WERI-Rb-1 (cell line): ENCODE results near the gene RALB.

Experiments used
- DNase-seq: peaks from one replicate; pipeline ENCODE4 v3.0.0-alpha.2; 2020
- H3K27ac ChIP-seq: fragments of 250-450 bp; sonication (Bioruptor Pico); 2 replicates; pipeline ENCODE4 v1.5.1; 2020; ENCODE audit warnings: mild to moderate bottlenecking, moderate library complexity
- H3K27me3 ChIP-seq: fragments of 250-450 bp; sonication (Bioruptor Pico); 2 replicates; pipeline ENCODE4 v1.5.1; 2021; ENCODE audit warnings: mild to moderate bottlenecking, low read depth, moderate library complexity; ENCODE audit not compliant: insufficient read depth, severe bottlenecking
- H3K36me3 ChIP-seq: fragments of 250-450 bp; sonication (Bioruptor Pico); 2 replicates; pipeline ENCODE4 v1.5.1; 2020; ENCODE audit warnings: mild to moderate bottlenecking, moderate library complexity
- H3K4me3 ChIP-seq: 2 replicates; pipeline ENCODE4 v1.5.1; 2011; ENCODE audit warnings: low read depth, mild to moderate bottlenecking, control low read depth, low read length
- H3K9me3 ChIP-seq: fragments of 250-450 bp; sonication (Bioruptor Pico); 2 replicates; pipeline ENCODE4 v1.5.1; 2021; ENCODE audit warnings: mild to moderate bottlenecking, moderate library complexity; ENCODE audit not compliant: severe bottlenecking
- TF ChIP-seq, protein P1 (sequence below): IDR thresholded peaks from 2 replicates; pipeline ENCODE4 v1.5.1; 2011; ENCODE audit warnings: low read depth, mild to moderate bottlenecking, control low read depth, inconsistent platforms, low read length

RALB gene

DNA sequence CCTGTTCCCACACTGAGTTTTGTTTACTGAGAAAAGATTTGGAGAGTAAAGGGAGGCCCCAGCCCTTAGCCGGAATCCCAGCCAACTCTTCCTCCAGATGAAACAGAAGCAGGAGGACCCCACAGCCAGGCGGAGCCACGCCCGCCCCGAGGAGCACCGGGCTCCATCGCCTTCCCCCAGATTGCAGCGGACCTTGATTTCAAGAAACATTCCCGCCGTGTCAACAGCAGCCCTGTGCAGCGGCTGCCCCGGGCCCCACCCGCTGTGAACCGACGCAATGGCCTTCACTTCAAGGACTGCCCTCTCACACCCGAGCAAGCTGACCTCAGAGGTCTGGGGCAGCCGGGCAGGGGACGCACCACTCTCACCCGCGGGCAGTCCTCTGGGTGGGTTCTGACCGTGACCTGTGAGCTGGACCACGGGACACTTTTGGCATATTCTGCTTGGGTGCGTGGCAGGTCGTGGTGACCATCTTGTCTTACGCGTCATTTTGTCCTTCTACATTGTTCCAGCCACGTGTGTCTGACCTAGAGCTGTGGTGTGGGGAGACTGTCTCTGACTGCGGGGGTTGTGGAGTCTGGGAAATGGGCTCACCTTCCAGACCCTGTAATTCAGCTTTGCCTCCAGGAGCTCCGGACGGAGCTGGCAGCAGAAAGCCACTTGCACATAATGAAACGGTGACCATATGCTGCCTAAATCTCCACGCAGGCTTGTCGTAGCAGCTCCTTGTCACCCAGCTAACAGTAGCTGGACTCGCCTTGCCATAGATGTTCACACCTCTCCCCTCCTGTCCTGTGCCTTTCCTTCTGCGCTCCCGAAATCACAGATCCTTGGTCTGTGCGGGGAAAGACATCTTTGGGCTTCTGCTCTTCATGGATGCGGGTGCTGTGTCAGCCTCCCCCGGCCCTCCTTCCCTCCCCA, 61.3 kb downstream of the RALB start:
- no peaks in the 10 kb centered on the region for H3K36me3 ChIP-seq
- TF ChIP-seq, protein P1, sequence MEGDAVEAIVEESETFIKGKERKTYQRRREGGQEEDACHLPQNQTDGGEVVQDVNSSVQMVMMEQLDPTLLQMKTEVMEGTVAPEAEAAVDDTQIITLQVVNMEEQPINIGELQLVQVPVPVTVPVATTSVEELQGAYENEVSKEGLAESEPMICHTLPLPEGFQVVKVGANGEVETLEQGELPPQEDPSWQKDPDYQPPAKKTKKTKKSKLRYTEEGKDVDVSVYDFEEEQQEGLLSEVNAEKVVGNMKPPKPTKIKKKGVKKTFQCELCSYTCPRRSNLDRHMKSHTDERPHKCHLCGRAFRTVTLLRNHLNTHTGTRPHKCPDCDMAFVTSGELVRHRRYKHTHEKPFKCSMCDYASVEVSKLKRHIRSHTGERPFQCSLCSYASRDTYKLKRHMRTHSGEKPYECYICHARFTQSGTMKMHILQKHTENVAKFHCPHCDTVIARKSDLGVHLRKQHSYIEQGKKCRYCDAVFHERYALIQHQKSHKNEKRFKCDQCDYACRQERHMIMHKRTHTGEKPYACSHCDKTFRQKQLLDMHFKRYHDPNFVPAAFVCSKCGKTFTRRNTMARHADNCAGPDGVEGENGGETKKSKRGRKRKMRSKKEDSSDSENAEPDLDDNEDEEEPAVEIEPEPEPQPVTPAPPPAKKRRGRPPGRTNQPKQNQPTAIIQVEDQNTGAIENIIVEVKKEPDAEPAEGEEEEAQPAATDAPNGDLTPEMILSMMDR: no peak
- peak overlapping the region; percentile 21 for H3K27ac ChIP-seq
- no peak overlapping the region for H3K4me3 ChIP-seq
- no peaks in the 10 kb centered on the region for H3K27me3 ChIP-seq
- DNase-seq: peak; percentile 52
- H3K9me3 ChIP-seq: no peaks in the 10 kb centered on the region

DNA sequence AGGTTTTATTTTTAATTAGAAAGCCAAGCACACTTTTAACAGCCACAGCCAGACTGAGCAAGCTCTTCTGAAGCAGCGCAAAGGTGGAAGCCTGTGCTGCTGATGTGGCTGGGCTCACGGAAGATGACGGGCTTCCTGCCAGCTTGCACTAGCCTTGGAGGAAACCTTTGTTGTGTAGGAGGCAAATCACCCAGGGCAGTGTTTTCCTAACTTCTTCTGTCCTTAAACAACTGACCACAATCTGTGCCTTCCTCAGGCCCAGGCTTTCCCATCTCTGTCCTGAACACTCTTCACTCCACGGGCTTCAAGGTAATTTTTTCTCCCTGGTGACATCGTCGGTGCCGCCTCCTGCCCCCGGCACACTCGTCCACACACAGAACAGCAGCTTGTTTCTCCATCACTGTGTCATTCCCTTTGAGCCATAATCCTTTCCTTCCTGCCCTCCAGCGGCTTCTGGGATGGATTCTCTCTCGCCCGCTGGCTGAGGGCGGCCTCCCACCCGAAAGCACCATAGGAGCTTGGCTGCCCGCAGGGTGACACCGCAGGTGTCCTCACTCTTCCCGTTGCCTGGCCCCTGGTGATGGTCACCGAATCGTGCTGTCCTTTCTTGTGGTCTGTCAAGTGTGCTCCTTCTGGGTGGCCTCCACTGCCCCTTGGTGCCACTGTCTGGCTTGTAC, 62.2 kb downstream of the RALB start:
- no peaks in the 10 kb centered on the region for H3K9me3 ChIP-seq
- no peaks in the 10 kb centered on the region for H3K27me3 ChIP-seq
- H3K27ac ChIP-seq: peak overlapping the region; percentile 21; the same call in 1 of the 2 replicates
- no peaks in the 10 kb centered on the region for H3K36me3 ChIP-seq
- no peak overlapping the region for H3K4me3 ChIP-seq
- TF ChIP-seq, protein P1: no peak
- no peak for DNase-seq

DNA sequence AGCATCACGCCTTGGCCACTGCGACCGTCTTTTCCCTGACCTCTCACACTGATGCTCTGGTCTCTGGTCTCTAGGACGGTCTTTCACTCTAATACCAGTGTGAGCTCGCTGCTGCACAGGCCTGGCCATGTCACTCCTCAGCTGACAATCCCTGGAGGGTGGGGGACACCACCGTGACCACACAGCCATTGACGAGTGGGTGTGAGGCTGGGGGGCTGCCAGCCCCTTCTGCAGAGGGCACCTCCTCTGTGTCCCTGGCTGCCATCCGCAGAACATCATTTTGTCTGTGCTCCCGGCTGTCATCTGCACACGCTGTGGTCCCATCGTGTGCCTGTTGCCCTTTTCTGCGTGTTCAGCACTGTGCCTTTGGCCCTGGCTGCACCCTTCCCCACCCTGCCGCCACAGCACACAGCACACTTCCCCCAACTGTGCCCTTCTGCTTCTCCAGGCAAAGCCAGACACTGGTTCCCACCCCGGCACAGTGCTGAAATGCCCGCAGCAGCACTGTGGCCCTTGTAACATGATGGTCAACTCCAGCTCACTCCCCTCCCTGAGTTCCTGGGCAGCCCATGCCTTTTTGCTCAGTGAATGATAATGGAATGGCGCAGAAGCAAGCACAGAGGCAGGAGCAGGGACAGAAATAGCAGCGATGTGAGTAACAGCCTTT, 62.8 kb downstream of the RALB start:
- Histone ChIP-seq H3K9me3 (no peaks in the 10 kb centered on the region), H3K36me3 (no peaks in the 10 kb centered on the region), H3K27ac (no peak overlapping the region), H3K27me3 (no peaks in the 10 kb centered on the region), H3K4me3 (no peak overlapping the region)
- no peak for DNase-seq
- TF ChIP-seq, protein P1: no peak

DNA sequence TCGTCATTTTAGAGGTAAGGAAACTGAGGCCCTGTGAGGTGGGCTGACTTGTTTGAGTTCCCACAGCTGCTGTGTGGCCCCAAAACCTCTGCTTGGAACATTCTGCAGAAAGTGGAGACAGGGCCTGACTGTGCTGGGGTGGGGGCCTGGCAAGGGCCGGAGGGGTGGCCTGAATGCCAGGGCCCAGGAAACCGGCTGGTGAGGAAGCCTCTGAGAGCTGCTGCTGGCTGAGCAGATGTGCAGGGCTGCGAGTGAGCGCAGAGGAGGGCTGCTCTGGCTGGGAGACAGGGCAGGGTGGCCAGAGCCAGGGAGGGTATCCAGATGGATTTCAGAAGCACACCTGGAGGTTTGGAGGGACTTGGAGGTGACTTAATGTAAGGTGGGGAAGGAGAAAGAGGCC, 63.4 kb downstream of the RALB start:
- no peak overlapping the region for H3K4me3 ChIP-seq
- TF ChIP-seq, protein P1: no peak
- no peaks in the 10 kb centered on the region for H3K36me3 ChIP-seq
- no peak for DNase-seq
- no peaks in the 10 kb centered on the region for H3K9me3 ChIP-seq
- H3K27me3 ChIP-seq: no peaks in the 10 kb centered on the region
- H3K27ac ChIP-seq: no peak overlapping the region

DNA sequence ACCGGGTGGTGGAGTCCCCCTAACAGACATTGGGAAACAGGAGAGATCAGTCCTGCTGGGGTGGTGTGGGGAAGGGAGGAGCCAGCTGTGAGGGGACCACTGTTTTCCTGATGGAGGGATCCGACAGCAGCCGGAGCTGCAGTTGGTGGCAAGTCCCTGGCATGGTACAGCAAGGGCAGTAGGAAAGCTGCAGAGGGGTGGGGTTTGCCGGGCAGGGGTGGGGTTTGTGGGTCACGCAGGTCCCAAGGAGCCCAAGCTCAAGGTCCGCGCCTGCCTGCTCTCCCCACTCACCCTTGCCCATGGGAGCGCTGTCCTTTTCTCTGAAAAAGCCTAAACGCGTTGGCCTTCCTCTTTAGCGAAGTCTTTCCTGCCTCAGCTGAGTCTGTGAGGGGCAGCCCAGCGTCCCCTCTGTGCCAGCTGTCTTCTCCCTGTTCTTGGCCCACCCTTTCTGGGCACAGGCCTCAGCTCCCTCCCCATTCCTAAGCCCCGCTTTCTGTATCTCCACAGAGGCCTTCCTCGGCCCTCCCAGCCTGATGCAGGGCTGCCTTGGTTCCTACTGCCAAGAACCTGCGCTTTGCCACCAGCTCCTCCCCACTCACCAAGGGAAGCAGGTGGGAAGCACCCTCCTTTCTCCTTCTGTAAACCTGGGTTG, 64.0 kb downstream of the RALB start:
- no peak for DNase-seq
- Histone ChIP-seq H3K36me3 (no peaks in the 10 kb centered on the region), H3K4me3 (no peak overlapping the region), H3K27ac (no peak overlapping the region), H3K27me3 (no peaks in the 10 kb centered on the region), H3K9me3 (no peaks in the 10 kb centered on the region)
- TF ChIP-seq, protein P1: no peak
